Dedifferentiated amniotic fluid mesenchymal stem cell (primary cell): ENCODE results near the gene RHBDF2.

Experiments used
- DNase-seq: peaks from one replicate; pipeline ENCODE4 v3.0.0-alpha.2; 2016; ENCODE audit errors: extremely low spot score

Gene RHBDF2

DNA sequence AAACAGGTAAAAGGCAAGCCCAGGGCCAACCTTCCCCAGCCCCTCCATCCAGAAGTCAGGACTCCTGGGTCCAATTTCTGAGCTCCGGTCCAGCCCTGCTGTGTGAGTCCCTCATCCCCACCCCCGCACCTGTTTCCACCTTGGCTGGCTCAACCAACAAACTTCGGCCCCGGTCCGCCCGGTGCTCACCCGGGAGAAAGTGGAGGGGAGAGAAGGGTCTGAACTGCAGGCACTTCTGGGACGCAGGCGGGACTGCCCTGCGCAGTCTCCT, 541 bp downstream of the RHBDF2 start:
- no peak for DNase-seq

DNA sequence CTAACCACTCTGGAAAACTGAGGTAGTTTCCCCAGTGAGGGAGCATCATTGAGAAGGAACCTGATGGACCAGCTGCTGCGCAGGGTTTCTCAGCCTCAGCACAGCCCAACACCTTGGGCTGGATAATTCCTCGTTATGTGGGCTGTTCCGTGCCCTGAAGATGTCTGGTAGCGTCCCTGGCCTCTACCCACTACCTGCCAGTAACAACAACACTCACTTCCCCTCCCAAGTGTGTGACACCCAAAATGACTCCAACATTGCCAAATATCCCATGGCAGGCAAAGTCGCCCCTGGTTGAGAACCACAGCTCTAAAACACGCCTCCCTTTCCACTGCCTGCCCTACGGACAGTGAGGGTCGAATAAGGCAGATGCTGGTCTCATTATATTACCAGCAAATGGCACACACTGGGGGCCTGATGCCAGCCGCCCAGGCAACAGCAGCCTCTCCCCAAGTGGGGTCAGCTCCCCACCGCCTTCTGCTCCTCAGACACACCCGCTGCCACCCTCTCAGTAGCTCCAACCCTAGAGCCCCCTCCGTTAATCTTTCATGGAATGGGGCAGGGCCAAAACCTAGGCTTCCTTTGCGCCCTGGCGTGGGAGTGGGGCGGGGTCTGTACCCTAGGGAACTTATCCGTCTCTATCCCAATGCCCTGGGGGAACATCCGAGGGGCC, 1.0 kb downstream of the RHBDF2 start:
- no peak for DNase-seq

DNA sequence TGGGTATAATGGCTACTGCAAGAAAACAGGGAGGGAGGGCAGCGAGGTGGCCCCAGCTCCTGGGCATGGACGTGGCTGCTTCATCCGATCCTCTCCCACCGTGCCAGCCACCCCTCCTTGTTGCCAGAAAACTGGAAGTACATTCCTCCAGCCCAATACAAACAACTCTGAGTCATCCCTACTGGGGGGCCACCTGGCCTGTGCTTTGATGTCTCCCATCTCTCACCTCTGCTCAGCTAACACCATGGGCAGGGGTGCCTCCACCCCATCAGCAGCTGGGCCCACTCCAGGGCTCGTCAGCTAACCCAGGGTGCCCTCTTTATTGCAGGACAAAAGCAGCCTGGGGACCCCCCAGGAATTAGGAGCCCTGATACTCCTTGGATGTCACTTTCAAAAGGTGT, 2.0 kb downstream of the RHBDF2 start:
- no peak for DNase-seq

DNA sequence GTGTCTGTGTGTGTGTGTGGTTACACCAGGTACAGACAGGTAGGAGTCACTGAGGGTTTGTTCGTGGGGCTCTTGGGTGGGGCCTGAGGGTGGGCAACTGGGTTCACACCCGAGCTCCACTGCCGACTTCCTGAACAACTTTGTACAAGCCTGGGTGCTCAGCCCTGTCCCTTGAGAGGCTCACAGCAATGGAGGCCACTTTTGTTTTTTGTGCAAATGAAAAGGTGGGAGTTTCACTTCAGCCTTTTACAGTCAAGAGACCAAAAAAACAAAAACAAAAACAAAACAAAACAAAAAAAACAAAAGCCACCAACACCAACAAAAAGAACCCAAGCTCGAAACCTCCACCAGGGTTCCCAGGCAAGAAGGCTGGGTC, 2.4 kb downstream of the RHBDF2 start:
- DNase-seq: no peak

GRCh38 chr17:76497979-76498875, 3.0 kb downstream of the RHBDF2 start:
- peak; percentile 43 for DNase-seq

DNA sequence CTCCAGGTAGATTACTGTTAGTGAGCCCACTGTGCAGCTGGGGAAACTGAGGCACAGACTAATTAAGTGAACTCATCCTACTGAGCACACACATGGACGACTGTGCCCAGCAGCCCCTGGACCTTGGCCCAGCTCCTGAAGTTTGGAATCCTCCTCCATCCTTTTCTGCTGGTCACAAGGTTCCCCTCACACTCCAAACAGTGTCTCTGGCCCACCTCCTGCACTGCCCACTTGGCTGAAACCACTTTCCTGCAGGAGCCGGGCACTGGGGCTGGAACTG, 3.6 kb downstream of the RHBDF2 start:
- DNase-seq: no peak

DNA sequence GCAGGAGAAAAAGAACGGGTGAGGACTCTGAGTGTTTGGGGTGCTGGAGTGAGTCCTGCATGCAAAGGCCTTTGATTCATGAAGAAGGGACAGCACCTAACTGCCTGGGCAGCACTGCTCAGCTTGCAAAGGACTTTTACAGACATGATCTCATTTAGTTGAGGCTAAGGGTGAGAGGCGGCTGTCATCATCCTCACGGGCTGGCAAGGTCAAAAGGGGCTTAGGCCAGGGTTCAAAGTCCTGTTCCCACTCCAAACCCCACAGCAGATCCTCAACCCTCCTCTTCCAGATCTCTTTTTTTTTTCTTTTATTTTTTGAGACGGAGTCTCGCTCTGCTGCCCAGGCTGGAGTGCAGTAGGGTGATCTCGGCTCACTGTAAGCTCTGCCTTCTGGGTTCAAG, 4.8 kb downstream of the RHBDF2 start:
- DNase-seq: no peak

- no peak for DNase-seq
Observed at GRCh38 chr17:76495663-76496400, 5.4 kb downstream of the RHBDF2 start.

GRCh38 chr17:76493505-76494167, 7.6 kb downstream of the RHBDF2 start:
- DNase-seq: no peak

GRCh38 chr17:76492989-76493501, 8.2 kb downstream of the RHBDF2 start:
- DNase-seq: peak; percentile 61

DNA sequence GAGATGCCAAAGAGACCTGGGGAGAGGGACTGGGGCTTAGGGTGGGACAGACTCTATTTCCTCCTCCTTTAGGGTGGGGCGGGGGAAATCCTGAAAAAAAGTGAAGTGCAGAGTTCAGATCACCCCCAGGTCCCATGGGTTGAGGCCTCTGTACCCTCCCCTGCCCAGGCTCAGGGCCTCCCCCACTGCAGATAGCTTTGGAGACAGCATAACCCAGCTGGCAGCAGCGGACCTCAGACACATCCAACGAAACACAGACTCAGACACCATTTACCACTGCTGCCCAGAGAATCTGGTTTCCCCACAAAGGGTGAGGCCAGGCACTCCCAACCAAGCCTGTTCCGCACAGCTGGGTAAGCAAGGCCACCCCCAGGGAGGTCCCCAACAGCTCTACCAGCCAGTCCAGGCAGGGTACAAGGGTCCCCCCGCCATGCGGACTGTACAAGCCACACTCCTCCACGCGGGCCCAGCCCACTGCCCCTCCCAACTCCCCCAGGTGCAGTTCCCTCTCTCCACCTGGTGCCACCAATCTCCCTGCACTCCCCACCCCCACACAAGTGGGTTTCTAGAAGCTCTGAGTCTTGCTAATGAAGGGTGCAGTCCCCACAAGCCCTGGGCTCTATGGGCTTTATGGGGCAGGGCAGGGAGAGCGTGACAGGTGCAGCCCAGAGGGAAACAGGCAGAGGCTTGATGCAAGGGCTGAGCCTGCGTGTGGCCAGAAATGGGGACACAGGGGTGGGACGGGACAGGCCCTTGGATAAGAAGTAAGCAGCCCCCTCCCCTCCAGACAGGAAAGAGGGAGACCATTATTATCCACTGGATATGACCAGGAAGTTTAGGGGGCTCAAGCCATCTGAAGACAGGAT, 8.9 kb downstream of the RHBDF2 start:
- DNase-seq: no peak

- no peak for DNase-seq
Observed at GRCh38 chr17:76491271-76492122, 9.7 kb downstream of the RHBDF2 start.

GRCh38 chr17:76490112-76490710, 11.0 kb downstream of the RHBDF2 start:
- DNase-seq: no peak

- DNase-seq: no peak
Observed at GRCh38 chr17:76487451-76488192, 13.6 kb downstream of the RHBDF2 start.

GRCh38 chr17:76485569-76485968, 15.7 kb downstream of the RHBDF2 start:
- DNase-seq: no peak

DNA sequence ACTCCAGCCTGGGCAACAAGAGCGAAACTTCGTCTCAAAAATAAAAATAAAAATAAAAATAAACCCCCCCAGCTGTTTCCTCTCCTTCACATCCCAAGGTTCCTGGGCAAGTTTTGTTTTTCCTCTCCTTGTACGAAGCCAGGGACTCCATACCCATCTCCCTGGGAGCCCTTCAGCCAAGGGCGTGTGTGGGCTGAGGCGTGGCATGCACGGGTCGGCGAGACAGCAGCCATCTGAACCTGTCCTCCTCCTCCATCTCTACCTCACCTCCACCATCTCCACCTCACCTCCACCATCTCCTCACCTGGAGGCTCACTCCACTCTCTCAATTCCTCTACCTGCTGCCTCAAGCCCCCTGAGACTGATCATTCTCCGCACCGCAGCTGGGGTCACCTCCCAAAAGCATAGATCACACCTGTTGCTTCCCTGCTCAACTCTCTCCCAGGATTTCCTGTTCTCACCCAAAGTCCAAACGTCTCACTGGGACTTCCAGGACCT, 16.9 kb downstream of the RHBDF2 start:
- DNase-seq: no peak

DNA sequence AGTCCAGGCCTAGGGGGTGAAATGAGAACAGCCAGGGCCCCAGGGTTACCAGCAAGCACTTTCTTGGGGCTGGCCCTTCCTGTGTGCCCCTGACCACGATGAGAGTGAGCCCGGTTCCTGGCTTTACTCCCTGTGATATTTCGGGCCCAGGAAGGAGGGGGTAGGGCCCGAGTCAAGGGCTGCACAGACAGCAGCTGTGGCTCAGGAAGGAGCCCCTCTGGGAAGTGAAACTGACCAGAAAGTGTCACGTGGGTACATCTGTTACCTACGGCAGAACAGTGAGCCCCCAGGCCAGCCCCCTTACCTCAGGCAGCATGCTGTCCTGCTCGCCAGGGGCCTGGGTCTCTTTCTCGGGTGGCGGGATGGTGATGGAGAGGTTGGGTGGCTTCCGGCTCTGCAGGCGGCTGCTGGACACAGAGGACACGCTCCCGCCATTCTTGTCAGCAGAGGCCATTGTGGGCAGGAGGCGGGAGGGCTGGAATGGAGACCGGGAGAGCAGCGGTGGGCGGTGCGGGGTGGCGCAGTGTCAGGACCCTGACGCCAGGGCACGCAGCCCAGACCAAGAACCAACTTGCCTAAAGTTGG, 20.1 kb downstream of the RHBDF2 start:
- DNase-seq: no peak

DNA sequence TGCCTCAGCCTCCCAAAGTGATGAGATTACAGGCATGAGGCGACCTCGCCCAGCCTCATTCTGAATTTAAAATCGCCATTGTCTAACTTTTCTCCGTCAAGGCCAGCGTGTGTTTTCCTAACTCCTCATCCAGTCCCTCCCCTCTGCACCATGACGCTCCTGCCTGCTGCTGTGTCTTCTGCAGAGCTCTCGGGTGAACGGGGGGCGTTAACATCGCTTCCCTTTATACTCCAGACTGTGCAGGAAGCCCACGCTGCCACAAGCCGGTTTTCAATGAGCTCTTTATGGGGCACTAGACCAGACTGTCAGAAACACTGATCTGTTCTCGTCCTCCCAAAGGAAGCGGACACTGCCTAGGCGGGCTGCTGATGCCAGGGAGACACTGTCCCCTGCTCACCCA, 20.6 kb downstream of the RHBDF2 start:
- no peak for DNase-seq
